GM08714 (cell line): Measurements from ENCODE around the gene EXOC1.
"Not testable (repeated sequence)": the region's sequence is repeated elsewhere in the genome, so short reads cannot be mapped to it uniquely, and the experiment has no call there.

Source experiments
- H3K4me3 ChIP-seq: fragments of 200-500 bp; sonication (Bioruptor generic); 2 replicates; pipeline ENCODE4 v1.5.1; 2014; ENCODE audit warnings: mild to moderate bottlenecking, low read length, inconsistent platforms
- ZNF274 ChIP-seq: IDR thresholded peaks from 2 replicates; pipeline ENCODE4 v1.6.1; 2012; ENCODE audit warnings: mild to moderate bottlenecking, low read depth, low read length

The EXOC1 gene

DNA sequence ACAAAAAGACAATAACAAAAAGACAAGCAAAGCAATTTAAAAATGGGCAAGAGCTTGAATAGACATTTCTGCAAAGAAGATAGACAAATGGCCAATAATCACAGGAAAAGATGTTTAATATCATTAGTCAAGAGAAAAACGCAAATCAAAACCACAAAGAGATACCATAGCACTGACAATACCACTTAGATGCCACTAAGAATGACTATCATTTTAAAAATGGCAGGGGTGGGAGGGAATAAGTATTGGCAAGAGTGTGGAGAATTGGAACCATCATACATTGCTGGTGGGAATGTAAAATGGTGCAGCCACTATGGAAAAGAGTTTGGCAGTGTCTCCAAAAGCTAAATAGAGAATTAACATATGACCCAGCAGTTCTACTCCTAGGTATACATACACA lies 15.1 kb upstream of the EXOC1 start:
- H3K4me3 ChIP-seq, result no peak overlapping the region
- no peak for TF ChIP-seq ZNF274

DNA sequence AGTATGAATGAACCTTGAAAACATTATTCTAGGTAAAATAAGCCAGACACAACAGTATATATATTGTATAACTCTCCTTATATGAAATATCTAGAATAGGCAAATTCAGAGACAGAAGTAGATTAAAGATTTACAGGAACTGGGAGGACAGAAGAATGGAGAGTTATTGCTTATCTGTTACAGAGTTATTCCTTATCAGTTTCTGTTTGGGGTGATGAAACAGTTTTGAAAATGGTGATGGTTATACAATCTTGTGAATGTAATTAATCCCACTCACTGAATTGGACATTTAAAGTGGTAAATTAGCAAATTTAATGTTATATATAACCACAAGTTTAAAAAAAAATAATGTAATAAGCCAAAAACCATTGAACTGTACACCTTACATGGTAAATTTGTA lies 14.5 kb upstream of the EXOC1 start:
- no peak for TF ChIP-seq ZNF274
- H3K4me3 ChIP-seq, result no peak overlapping the region

DNA sequence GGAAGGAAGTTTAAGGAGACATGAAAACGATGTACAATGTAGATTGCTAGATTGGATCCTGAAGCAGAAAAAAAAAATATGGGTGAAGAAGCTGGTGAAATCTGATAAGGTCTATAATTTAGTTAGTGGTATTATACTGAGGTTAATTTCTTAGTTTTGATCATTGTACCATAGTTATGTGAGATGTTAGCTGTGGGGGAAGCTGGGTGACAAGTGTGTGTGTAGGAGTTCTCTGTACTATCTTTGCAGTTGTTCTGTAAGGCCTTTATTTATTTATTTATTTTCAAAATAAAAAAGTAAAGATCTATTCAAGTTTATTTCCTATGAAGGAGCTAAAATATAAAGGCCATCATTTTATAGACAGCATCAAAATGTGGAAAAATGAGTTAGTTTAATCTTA lies 12.5 kb upstream of the EXOC1 start:
- no peak for TF ChIP-seq ZNF274
- H3K4me3 ChIP-seq, result no peak overlapping the region

DNA sequence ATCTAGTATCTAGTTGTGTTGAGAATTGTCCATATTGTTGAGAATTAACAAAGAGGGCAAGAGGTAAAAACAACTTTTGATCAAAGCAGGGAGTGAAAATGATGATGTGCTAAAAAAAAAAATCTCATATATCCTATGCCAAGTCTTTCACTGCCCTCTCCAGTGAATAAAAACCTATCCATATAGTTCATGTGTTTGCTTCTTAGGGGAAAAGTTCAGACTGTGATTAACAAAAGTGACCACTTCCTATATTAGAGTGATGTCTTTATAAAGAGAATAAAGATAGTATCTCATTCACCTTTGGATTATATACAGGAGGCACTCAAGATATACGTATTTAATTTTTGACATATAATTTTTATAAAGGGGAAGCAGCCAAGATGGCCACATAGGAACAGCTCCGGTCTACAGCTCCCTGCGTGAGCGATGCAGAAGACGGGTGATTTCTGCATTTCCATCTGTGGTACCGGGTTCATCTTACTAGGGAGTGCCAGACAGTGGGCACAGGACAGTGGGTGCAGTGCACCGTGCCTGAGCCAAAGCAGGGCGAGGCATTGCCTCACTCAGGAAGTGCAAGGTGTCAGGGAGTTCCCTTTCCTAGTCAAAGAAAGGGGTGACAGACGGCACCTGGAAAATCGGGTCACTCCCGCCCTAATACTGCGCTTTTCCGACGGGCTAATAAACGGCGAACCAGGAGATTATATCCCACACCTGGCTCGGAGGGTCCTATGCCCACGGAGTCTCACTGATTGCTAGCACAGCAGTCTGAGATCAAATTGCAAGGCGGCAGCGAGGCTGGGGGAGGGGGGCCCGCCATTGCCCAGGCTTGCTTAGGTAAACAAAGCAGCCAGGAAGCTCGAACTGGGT lies 11.8 kb upstream of the EXOC1 start:
- H3K4me3 ChIP-seq, result not testable (repeated sequence)

DNA sequence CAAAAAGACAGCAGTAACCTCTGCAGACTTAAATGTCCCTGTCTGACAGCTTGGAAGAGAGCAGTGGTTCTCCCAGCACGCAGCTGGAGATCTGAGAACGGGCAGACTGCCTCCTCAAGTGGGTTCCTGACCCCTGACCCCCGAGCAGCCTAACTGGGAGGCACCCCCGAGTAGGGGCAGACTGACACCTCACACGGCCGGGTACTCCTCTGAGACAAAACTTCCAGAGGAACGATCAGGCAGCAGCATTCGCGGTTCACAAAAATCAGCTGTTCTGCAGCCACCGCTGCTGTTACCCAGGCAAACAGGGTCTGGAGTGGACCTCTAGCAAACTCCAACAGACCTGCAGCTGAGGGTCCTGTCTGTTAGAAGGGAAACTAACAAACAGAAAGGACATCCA lies 11.1 kb upstream of the EXOC1 start:
- H3K4me3 ChIP-seq, result not testable (repeated sequence)

DNA sequence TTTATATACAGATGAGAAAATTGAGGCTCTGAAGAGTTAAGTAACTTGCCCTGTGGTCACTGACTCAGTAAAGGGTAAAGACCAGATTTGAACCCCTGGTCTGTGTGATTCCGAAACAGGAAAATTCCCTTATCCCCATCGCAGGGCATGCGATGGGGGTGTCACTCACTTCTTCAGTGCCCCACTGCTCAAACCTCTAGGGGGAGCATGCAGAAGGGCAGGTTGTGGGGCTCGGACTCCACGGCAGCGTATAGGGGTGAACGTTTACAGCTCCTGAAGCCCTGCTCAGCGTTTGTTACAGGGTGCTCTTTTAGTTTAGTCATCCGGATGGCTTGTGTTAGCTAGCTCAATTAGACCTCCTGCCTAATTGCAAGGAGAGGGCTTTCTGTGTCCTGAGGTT lies 3.7 kb upstream of the EXOC1 start:
- H3K4me3 ChIP-seq, result no peak overlapping the region
- no peak for TF ChIP-seq ZNF274

DNA sequence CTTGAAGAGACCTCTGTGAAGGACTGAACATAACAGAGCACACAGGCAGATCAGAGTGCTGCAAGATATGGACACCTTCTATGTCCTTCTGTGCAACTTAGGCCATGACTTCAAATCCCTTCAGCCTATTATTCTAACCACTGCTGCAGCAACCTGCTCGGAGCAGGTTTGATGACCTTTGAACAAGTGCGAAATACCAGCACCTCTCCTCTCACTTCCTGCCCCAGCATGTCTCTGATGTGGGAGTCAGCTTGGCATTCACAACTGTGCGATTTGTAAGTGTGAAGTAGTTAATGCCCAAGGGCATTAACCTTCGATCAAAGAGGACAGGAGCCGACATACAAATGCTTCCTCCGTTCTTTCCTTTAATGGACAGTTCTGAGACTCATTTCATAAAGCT lies 1.6 kb upstream of the EXOC1 start:
- no peak overlapping the region for H3K4me3 ChIP-seq
- no peak for TF ChIP-seq ZNF274

DNA sequence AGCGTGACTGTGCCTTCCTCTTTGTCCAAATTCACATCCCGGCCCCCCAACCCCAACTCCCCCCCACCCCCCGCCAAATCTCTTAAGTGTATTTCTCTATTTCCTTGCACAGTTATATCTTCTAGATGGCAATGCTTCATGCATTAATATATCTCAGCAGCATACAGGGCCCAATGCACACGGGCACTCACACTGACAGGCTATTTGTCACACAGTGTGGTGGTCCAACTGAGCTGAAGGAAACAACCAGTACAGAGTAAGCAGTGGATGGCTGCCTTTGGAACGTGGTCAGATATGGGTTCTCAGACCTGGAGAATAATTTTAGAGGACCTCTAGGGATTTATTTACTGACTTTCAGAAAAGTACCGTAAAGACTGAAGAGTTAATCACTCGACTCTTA lies 681 bp downstream of the EXOC1 start:
- no peak for TF ChIP-seq ZNF274

DNA sequence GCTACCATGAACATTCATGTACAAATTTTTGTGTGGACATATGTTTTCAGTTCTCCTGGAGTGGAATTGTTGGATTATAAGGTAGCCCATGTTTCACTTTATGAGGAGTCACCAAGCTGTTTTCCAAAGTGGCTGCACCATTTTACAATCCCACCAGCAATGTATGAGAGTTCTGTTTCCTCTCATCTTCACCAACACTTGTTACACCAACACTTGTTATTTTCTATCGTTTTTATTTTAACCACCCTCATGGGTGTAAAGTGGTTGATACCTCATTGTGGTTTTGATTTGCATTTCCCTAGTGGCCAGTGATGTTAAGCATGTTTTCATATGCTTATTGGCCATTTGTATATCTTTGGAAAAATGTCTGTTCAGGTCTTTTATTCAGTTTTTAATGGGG lies 4.1 kb downstream of the EXOC1 start:
- TF ChIP-seq ZNF274, result no peak
- no peak overlapping the region for H3K4me3 ChIP-seq

More for the DNA sequence above, 681 bp downstream of the EXOC1 start:
- peak overlapping the region; percentile 97 for H3K4me3 ChIP-seq

DNA sequence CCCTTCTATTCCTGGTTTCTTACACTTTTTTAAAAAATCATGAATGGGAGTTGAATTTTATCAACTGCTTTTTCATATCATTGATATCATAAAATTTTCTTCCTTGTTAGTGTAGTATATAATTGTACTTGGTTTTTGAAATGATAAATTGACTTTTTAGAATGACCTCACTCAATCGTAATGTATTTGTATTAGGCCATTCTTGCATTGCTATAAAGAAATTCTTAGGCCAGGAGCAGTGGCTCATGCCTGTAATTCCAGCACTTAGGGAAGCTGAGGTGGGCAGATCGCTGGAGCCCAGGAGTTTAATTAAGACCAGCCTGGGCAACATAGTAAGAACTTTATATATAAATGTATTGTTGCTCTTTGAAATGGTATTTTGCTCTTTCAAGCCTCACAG lies 6.3 kb downstream of the EXOC1 start:
- no peak overlapping the region for H3K4me3 ChIP-seq
- TF ChIP-seq ZNF274, result no peak

DNA sequence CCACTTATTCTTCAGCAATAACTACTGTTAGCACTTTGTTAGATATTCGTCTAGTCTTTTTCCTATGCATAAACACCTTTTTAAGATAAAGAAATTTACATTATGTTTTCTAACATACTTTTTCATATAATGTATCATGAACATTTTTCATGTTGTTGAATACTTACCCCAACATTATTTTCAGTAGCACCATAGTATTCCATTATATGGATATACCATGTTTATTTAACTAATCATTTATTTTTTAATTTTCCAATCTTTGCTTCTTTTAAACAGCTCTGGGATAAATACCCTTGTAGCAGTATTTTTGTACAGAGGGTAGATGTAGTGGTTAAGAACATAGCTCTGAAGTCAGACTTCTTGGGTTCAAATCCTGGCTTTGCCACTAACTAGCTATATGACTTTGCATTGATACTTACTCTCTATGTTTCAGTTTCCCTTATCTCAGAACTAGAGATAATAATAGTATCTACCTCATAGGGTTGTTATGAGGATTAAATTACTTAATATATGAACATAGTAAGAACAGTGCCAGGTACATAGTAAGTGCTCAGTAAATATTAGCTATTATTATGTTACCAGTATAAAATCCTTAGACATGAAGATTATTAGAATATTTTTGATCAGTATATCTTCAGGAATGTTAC lies 11.3 kb downstream of the EXOC1 start:
- H3K4me3 ChIP-seq, result no peak overlapping the region
- no peak for TF ChIP-seq ZNF274

DNA sequence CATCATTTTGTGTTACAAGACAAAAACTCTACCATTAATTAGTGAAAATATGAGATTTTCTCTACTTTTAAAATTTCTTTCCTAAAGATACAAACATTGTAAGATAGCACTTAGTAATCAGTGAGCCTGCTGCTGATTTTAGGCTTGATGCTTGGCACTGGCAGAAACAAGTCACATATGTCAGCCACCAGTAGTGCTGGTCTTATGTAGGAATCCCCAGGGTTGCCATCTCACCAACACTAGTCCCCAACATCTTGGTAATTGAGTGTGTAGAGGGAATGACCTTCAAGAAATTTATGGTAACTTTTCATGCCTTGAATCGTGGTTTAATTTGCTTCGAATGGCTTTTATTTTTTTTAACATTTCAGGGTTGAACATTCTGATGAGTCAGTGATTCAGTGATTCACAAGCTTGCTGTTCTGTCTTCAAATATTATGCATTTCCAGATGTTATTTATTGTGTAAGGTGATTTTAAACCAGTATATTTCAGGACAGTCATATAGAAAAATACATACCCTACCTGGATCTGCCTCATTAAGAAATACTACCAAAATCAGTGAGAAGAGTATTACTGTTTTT lies 11.9 kb downstream of the EXOC1 start:
- no peak for TF ChIP-seq ZNF274

DNA sequence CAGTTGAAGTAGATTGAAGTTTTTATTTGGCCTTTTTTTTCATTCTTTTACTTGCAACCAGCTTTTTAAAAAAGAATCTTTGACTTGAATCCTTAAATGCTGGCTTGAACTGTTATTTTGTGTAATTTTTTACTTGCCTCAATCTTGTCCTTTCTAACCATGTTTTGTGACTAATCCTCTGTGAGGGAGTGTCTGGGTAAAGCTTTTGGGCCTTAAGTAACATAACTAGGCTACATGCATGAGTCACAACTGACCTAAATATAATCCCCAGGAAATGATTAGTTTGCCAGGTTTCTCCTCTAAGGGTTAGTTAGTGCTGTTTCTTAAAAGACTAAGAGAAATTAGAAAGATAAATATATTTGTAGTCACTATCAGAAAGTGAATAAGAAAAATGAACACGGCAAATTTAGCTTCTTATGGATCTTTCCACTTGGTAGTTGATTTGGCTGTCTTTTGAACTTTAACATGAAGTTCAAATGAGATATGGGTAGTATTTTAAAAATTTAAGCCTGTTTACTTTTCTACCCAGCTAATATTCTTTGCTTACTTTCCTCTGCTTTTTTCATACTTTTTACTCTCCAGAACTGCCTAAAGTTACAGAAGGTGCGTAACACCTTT lies 13.0 kb downstream of the EXOC1 start:
- no peak for TF ChIP-seq ZNF274
- no peak overlapping the region for H3K4me3 ChIP-seq

More for the DNA sequence above, 11.9 kb downstream of the EXOC1 start:
- no peak overlapping the region for H3K4me3 ChIP-seq

DNA sequence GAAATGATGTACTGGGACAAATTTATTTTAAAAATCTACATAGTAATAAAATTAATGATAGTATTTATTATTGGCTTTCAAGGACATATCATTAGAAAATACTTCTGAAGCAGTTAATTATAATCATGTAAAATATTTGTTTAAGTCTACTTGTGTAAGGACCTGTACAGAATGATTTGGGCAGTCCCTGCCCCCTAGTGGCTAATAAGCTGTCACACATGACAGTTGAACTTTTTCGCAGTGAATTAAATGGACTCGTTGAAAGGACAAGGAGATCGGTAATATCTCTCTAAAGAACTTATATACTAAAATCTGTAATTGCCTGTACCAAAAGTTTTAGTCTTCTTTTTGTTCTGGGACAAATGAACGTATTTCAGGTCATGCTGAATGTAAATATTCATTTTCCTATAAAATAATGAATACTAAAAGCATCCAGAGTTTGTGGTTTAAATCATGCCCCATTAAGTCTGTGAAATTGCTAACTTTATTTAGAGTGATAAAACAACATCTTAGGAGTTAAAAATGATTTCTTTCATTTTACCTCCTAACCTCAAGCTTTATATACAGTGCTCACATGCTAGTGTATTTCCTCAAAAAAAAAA lies 13.6 kb downstream of the EXOC1 start:
- H3K4me3 ChIP-seq, result no peak overlapping the region
- TF ChIP-seq ZNF274, result no peak
